ENCODE measurements around the gene PNPLA7.

DNA sequence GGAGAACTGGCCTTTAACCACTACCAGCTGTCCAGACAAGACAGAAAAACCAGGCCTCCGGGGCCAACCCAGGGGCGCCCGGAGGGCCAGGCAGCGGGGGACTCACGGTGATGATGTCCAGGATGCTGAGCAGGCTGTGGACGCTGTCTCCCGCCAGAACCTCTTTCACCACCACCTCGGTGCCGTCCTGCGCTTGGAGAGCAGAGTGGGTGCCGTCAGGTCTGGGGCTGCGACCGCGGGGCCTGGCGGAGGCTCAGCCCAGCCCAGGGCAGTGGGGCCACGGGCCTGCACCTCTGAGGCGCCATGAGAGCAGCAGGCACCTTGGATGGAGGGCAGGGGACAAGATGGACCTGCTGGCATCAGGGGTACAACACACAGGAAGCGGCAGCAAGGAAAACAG lies 9.7 kb downstream of the PNPLA7 start:
- TF ChIP-seq, protein P1, sequence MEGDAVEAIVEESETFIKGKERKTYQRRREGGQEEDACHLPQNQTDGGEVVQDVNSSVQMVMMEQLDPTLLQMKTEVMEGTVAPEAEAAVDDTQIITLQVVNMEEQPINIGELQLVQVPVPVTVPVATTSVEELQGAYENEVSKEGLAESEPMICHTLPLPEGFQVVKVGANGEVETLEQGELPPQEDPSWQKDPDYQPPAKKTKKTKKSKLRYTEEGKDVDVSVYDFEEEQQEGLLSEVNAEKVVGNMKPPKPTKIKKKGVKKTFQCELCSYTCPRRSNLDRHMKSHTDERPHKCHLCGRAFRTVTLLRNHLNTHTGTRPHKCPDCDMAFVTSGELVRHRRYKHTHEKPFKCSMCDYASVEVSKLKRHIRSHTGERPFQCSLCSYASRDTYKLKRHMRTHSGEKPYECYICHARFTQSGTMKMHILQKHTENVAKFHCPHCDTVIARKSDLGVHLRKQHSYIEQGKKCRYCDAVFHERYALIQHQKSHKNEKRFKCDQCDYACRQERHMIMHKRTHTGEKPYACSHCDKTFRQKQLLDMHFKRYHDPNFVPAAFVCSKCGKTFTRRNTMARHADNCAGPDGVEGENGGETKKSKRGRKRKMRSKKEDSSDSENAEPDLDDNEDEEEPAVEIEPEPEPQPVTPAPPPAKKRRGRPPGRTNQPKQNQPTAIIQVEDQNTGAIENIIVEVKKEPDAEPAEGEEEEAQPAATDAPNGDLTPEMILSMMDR (IDR thresholded peaks at IDR 0.05; ENCODE audit: borderline replicate concordance, extremely low read depth, low read length, poor library complexity, severe bottlenecking), result no peak
- no peak for TF ChIP-seq EZH2 (IDR thresholded peaks at IDR 0.05; ENCODE audit: borderline replicate concordance, low read depth, low read length, severe bottlenecking)
